Measurements from ENCODE around the gene RFNG. TPM values are rescaled to one million over a fixed set of nuclear protein-coding genes. Genes with fewer than 3 reads are reported as not detected.

RFNG gene
- total and polyA plus RNA-seq, 2 of the 13 experiments (the other 11 are each of a cell fraction or from before 2014, with no cell fraction given) = 61.4 to 64.0 TPM

DNA sequence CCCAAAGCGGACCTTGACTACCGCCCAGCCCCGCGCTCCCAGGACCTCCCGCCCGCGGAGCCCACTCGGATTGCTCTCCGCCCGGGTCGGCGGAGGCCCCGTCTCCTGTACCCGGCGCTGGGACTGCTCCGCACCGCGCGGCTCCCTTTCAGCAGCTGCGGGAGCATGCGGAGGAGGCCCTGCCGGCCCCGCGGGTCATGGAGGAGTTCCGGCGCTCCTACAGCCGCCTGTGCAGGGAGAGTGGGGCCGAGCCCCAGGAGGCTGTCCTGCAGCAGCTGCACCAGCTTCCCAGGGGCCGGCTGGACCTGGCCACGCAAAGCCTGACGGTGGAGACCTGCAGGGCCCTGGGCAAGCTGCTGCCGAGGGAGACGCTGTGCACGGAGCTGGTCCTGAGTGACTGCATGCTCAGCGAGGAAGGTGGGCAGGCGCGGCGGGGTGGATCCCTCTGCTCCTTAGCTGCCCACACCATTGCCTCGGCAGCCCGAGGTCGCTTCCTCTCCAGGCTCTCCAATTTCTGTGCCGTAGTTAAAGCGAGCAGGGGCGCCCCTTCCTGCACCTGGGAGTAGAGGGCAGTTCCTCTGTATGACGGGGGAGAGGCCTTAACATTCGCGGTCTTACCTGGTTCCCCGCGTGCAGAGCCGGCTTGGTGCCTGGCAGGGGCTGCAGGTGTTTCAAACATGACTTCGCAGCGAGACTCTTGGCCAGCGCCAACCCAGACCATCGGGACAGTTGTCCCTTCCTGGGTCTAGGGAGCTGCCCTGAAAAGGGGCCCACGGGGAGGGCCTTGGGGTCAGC lies 28.0 kb downstream of the RFNG start (continued):
- TF ChIP-seq, protein P1, sequence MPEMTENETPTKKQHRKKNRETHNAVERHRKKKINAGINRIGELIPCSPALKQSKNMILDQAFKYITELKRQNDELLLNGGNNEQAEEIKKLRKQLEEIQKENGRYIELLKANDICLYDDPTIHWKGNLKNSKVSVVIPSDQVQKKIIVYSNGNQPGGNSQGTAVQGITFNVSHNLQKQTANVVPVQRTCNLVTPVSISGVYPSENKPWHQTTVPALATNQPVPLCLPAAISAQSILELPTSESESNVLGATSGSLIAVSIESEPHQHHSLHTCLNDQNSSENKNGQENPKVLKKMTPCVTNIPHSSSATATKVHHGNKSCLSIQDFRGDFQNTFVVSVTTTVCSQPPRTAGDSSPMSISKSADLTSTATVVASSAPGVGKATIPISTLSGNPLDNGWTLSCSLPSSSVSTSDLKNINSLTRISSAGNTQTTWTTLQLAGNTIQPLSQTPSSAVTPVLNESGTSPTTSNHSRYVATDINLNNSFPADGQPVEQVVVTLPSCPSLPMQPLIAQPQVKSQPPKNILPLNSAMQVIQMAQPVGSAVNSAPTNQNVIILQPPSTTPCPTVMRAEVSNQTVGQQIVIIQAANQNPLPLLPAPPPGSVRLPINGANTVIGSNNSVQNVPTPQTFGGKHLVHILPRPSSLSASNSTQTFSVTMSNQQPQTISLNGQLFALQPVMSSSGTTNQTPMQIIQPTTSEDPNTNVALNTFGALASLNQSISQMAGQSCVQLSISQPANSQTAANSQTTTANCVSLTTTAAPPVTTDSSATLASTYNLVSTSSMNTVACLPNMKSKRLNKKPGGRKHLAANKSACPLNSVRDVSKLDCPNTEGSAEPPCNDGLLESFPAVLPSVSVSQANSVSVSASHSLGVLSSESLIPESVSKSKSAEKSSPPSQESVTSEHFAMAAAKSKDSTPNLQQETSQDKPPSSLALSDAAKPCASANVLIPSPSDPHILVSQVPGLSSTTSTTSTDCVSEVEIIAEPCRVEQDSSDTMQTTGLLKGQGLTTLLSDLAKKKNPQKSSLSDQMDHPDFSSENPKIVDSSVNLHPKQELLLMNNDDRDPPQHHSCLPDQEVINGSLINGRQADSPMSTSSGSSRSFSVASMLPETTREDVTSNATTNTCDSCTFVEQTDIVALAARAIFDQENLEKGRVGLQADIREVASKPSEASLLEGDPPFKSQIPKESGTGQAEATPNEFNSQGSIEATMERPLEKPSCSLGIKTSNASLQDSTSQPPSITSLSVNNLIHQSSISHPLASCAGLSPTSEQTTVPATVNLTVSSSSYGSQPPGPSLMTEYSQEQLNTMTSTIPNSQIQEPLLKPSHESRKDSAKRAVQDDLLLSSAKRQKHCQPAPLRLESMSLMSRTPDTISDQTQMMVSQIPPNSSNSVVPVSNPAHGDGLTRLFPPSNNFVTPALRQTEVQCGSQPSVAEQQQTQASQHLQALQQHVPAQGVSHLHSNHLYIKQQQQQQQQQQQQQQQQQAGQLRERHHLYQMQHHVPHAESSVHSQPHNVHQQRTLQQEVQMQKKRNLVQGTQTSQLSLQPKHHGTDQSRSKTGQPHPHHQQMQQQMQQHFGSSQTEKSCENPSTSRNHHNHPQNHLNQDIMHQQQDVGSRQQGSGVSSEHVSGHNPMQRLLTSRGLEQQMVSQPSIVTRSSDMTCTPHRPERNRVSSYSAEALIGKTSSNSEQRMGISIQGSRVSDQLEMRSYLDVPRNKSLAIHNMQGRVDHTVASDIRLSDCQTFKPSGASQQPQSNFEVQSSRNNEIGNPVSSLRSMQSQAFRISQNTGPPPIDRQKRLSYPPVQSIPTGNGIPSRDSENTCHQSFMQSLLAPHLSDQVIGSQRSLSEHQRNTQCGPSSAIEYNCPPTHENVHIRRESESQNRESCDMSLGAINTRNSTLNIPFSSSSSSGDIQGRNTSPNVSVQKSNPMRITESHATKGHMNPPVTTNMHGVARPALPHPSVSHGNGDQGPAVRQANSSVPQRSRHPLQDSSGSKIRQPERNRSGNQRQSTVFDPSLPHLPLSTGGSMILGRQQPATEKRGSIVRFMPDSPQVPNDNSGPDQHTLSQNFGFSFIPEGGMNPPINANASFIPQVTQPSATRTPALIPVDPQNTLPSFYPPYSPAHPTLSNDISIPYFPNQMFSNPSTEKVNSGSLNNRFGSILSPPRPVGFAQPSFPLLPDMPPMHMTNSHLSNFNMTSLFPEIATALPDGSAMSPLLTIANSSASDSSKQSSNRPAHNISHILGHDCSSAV (CRISPR knock-in tag; IDR thresholded peaks at IDR 0.05; ENCODE audit: borderline replicate concordance) = 0 out of 2 replicates have a peak, but pooled peaks have one; percentile 33
- TF ChIP-seq NFYC (CRISPR knock-in tag; IDR thresholded peaks at IDR 0.05) = no peak; the same call in 1 of the 2 replicates
- TF ChIP-seq, protein P2, sequence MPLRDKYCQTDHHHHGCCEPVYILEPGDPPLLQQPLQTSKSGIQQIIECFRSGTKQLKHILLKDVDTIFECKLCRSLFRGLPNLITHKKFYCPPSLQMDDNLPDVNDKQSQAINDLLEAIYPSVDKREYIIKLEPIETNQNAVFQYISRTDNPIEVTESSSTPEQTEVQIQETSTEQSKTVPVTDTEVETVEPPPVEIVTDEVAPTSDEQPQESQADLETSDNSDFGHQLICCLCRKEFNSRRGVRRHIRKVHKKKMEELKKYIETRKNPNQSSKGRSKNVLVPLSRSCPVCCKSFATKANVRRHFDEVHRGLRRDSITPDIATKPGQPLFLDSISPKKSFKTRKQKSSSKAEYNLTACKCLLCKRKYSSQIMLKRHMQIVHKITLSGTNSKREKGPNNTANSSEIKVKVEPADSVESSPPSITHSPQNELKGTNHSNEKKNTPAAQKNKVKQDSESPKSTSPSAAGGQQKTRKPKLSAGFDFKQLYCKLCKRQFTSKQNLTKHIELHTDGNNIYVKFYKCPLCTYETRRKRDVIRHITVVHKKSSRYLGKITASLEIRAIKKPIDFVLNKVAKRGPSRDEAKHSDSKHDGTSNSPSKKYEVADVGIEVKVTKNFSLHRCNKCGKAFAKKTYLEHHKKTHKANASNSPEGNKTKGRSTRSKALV (CRISPR knock-in tag; IDR thresholded peaks at IDR 0.05) = peak; percentile 60; the same call in 1 of the 2 replicates
- TF ChIP-seq ZBTB38 (CRISPR knock-in tag; IDR thresholded peaks at IDR 0.05) = peak; percentile 73; the same call in 1 of the 2 replicates
- TF ChIP-seq ARNT2 (CRISPR knock-in tag; IDR thresholded peaks at IDR 0.05; ENCODE audit: low read depth) = no peak
- TF ChIP-seq, protein P3, sequence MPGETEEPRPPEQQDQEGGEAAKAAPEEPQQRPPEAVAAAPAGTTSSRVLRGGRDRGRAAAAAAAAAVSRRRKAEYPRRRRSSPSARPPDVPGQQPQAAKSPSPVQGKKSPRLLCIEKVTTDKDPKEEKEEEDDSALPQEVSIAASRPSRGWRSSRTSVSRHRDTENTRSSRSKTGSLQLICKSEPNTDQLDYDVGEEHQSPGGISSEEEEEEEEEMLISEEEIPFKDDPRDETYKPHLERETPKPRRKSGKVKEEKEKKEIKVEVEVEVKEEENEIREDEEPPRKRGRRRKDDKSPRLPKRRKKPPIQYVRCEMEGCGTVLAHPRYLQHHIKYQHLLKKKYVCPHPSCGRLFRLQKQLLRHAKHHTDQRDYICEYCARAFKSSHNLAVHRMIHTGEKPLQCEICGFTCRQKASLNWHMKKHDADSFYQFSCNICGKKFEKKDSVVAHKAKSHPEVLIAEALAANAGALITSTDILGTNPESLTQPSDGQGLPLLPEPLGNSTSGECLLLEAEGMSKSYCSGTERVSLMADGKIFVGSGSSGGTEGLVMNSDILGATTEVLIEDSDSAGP (CRISPR knock-in tag; IDR thresholded peaks at IDR 0.05; ENCODE audit: borderline replicate concordance) = peak; percentile 7; the same call in 1 of the 2 replicates
- peak; percentile 74 for TF ChIP-seq PHF8 (CRISPR knock-in tag; IDR thresholded peaks at IDR 0.05)
- TF ChIP-seq, protein P4, sequence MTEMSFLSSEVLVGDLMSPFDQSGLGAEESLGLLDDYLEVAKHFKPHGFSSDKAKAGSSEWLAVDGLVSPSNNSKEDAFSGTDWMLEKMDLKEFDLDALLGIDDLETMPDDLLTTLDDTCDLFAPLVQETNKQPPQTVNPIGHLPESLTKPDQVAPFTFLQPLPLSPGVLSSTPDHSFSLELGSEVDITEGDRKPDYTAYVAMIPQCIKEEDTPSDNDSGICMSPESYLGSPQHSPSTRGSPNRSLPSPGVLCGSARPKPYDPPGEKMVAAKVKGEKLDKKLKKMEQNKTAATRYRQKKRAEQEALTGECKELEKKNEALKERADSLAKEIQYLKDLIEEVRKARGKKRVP (CRISPR knock-in tag; IDR thresholded peaks at IDR 0.05) = no peak
- TF ChIP-seq RFXANK (CRISPR knock-in tag; IDR thresholded peaks at IDR 0.05) = no peak
- TF ChIP-seq ZNF773 (CRISPR knock-in tag; IDR thresholded peaks at IDR 0.05; ENCODE audit: borderline replicate concordance) = peak; percentile 42; the same call in 1 of the 2 replicates
- TF ChIP-seq ZNF670 (CRISPR knock-in tag; IDR thresholded peaks at IDR 0.05; ENCODE audit: borderline replicate concordance) = no peak
- no peak for TF ChIP-seq ZNF775 (CRISPR knock-in tag; IDR thresholded peaks at IDR 0.05; ENCODE audit: borderline replicate concordance)
- TF ChIP-seq RFXAP (CRISPR knock-in tag; IDR thresholded peaks at IDR 0.05; ENCODE audit: borderline replicate concordance) = no peak
- TF ChIP-seq, protein P5, sequence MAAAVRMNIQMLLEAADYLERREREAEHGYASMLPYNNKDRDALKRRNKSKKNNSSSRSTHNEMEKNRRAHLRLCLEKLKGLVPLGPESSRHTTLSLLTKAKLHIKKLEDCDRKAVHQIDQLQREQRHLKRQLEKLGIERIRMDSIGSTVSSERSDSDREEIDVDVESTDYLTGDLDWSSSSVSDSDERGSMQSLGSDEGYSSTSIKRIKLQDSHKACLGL (CRISPR knock-in tag; IDR thresholded peaks at IDR 0.05) = peak; percentile 65; the same call in 1 of the 2 replicates
- TF ChIP-seq MED1 (CRISPR knock-in tag; IDR thresholded peaks at IDR 0.05) = no peak; the same call in 1 of the 2 replicates
